Memory B cell (primary cell): ENCODE results near the gene FBXO22.
"Not testable (repeated sequence)": the region's sequence is repeated elsewhere in the genome, so short reads cannot be mapped to it uniquely, and the experiment has no call there.

ENCODE experiments used
- ATAC-seq: fragments of 150-1000 bp; cut with Tn5 transposase; 2 replicates; pipeline ENCODE4 v1.10.0; 2021; ENCODE audit warnings: low read depth, mild to moderate bottlenecking, moderate library complexity
- DNase-seq, 2 donors: peaks; one replicate each; pipeline ENCODE4 v3.0.0; 2022; ENCODE audit warnings: low spot score in 2 of 2
- H3K27ac Mint-ChIP-seq: one replicate; pipeline ENCODE4 v1.8.0; 2022; ENCODE audit warnings: mild to moderate bottlenecking, moderate library complexity, mixed read lengths
- H3K27me3 Mint-ChIP-seq: one replicate; pipeline ENCODE4 v1.8.0; 2022; ENCODE audit warnings: mixed read lengths
- H3K36me3 Mint-ChIP-seq: one replicate; pipeline ENCODE4 v1.8.0; 2022; ENCODE audit warnings: mild to moderate bottlenecking, mixed read lengths
- H3K4me1 Mint-ChIP-seq: one replicate; pipeline ENCODE4 v1.8.0; 2022; ENCODE audit warnings: mixed read lengths
- H3K4me3 Mint-ChIP-seq: one replicate; pipeline ENCODE4 v1.8.0; 2022; ENCODE audit warnings: mild to moderate bottlenecking, moderate library complexity, mixed read lengths
- H3K9me3 Mint-ChIP-seq: one replicate; pipeline ENCODE4 v1.8.0; 2022; ENCODE audit warnings: mixed read lengths

FBXO22 gene

DNA sequence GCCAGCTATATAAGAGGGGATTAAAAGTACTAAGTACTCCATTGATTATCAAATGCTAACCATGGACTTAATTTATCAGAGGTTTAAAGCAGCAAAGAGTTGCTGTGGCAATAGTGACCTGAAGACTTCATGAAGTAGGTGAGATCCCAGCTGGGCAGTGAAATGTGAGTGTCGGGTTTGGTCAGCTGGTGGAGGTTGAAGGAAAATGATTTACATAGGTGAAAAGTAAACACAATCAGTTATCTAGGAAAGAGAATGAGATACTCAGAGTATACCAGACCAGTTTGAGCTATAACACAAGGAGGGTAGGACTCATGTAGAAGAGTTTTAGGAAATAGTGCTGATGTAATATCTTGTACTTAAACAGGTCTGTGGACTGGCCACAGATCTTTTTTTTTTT, 16.5 kb upstream of the FBXO22 start:
- ATAC-seq (no peak), DNase-seq (no peak)
- no peak overlapping the region for H3K27ac Mint-ChIP-seq
- no peaks in the 10 kb centered on the region for H3K4me1 Mint-ChIP-seq
- H3K27me3 Mint-ChIP-seq, result no peaks in the 10 kb centered on the region
- H3K9me3 Mint-ChIP-seq, result no peaks in the 10 kb centered on the region
- peaks cover 22% of the 10 kb centered on the region for H3K36me3 Mint-ChIP-seq
- no peak overlapping the region for H3K4me3 Mint-ChIP-seq

- DNase-seq (no peak), ATAC-seq (no peak)
- no peaks in the 10 kb centered on the region for H3K27me3 Mint-ChIP-seq
- H3K9me3 Mint-ChIP-seq, result no peaks in the 10 kb centered on the region
- no peaks in the 10 kb centered on the region for H3K4me1 Mint-ChIP-seq
- H3K36me3 Mint-ChIP-seq, result peaks cover 21% of the 10 kb centered on the region
- H3K4me3 Mint-ChIP-seq, result no peak overlapping the region
- no peak overlapping the region for H3K27ac Mint-ChIP-seq
Measured at GRCh38 chr15:75891895-75892294, 11.8 kb upstream of the FBXO22 start.

GRCh38 chr15:75895731-75896130, 7.9 kb upstream of the FBXO22 start:
- H3K36me3 Mint-ChIP-seq, result peaks cover 9% of the 10 kb centered on the region
- no peaks in the 10 kb centered on the region for H3K9me3 Mint-ChIP-seq
- no peak overlapping the region for H3K4me3 Mint-ChIP-seq
- ATAC-seq (no peak), DNase-seq (no peak)
- no peaks in the 10 kb centered on the region for H3K4me1 Mint-ChIP-seq
- no peaks in the 10 kb centered on the region for H3K27me3 Mint-ChIP-seq
- no peak overlapping the region for H3K27ac Mint-ChIP-seq

DNA sequence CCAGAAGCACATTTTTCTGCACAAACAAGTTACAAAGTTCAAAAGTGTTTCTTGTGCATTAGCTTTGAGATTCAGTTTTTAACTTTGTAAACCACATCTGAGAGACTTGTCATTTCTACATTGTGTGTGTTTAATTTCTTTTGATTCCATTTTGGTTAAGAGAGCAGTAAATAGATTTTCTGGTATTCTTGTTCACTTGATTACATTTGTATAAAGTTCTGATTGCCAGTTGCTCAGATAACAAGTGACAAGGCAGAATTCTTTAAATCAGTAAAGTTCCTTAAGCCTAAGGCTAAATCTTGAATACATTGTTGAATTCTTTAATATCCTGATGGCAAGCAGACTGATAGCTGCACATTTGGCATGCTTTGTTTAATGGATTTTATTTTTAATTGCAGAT, 3.1 kb upstream of the FBXO22 start:
- DNase-seq (no peak), ATAC-seq (no peak)
- Mint-ChIP-seq H3K4me1 (peaks cover 8% of the 10 kb centered on the region), H3K27ac (no peak overlapping the region), H3K36me3 (peaks cover 4% of the 10 kb centered on the region), H3K9me3 (no peaks in the 10 kb centered on the region), H3K4me3 (no peak overlapping the region), H3K27me3 (no peaks in the 10 kb centered on the region)

DNA sequence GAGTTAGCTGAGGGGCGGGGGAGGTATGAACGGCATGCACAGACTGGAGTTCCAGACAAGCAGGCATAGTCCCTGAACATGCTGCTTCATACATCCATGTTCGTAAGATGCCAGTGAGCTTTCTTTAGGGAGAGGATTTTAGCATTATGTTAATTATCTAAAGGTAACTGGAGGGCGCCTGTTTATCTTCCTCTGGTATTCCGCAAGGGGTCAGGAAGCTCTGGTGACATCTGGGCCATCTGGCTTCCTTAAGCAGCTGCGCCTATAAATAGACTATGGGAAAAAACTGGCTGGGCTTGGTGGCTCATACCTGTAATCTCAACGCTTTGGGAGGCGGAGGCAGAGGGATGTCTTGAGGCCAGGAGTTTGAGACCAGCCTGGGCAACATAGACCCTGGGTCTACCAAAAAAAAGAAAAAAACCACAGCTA, 1.5 kb upstream of the FBXO22 start:
- peaks cover 2% of the 10 kb centered on the region for H3K36me3 Mint-ChIP-seq

DNA sequence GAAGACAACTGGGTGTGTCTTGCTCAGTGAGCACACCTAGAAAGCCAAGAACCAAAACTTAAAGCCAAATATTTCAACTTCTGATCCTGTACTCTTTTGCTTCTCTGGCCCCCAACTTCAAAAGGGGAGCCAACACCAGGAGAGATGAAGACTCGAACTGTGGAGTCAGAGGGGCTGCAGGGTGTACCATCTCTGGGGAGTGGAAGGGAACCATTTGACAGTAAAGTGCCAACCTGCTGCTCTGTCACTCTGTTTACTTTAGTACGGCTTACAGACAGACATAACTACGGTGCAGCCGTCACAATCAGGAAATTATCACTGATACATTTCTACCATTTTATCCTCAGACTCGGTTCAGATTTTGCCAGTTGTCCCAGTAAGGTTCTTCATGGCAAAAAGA, 1.6 kb downstream of the FBXO22 start:
- peaks cover 17% of the 10 kb centered on the region for H3K4me1 Mint-ChIP-seq
- ATAC-seq (no peak), DNase-seq (no peak)
- peak overlapping the region; percentile 81 for H3K27ac Mint-ChIP-seq
- H3K36me3 Mint-ChIP-seq, result peaks cover 9% of the 10 kb centered on the region
- H3K9me3 Mint-ChIP-seq, result no peaks in the 10 kb centered on the region
- H3K4me3 Mint-ChIP-seq, result peak overlapping the region; percentile 99
- H3K27me3 Mint-ChIP-seq, result no peaks in the 10 kb centered on the region

More for the DNA sequence above, 1.5 kb upstream of the FBXO22 start:
- no peaks in the 10 kb centered on the region for H3K27me3 Mint-ChIP-seq
- H3K27ac Mint-ChIP-seq, result peak overlapping the region; percentile 18
- ATAC-seq, result no peak
- DNase-seq, result no peak
- peak overlapping the region; percentile 68 for H3K4me3 Mint-ChIP-seq
- H3K9me3 Mint-ChIP-seq, result no peaks in the 10 kb centered on the region
- H3K4me1 Mint-ChIP-seq, result peaks cover 8% of the 10 kb centered on the region

DNA sequence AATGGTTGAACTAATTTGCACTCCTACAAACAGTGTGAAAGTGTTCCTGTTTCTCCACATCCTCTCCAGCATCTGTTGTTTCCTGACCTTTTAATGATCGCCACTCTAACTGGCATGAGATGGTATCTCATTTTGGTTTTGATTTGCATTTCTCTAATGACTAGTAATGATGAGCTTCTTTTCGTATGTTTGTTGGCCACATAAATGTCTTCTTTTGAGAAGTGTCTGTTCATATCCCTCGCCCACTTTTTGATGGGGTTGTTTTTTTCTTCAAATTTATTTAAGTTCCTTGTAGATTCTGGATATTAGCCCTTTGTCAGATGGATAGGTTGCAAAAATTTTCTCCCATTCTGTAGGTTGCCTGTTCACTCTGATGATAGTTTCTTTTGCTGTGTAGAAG, 6.7 kb downstream of the FBXO22 start:
- H3K36me3 Mint-ChIP-seq, result peaks cover 49% of the 10 kb centered on the region
- ATAC-seq, H3K27me3 Mint-ChIP-seq, H3K4me3 Mint-ChIP-seq, H3K9me3 Mint-ChIP-seq, H3K27ac Mint-ChIP-seq, DNase-seq: not testable (repeated sequence)
- peaks cover 22% of the 10 kb centered on the region for H3K4me1 Mint-ChIP-seq

GRCh38 chr15:75916978-75917377, 13.3 kb downstream of the FBXO22 start:
- peaks cover 3% of the 10 kb centered on the region for H3K9me3 Mint-ChIP-seq
- no peaks in the 10 kb centered on the region for H3K27me3 Mint-ChIP-seq
- DNase-seq, result no peak
- no peak for ATAC-seq
- H3K27ac Mint-ChIP-seq, result no peak overlapping the region
- H3K4me1 Mint-ChIP-seq, result peaks cover 6% of the 10 kb centered on the region
- H3K36me3 Mint-ChIP-seq, result peaks cover 37% of the 10 kb centered on the region
- H3K4me3 Mint-ChIP-seq, result no peak overlapping the region

GRCh38 chr15:75918135-75918534, 14.5 kb downstream of the FBXO22 start:
- H3K4me1 Mint-ChIP-seq, result peaks cover 7% of the 10 kb centered on the region
- no peak overlapping the region for H3K4me3 Mint-ChIP-seq
- peaks cover 33% of the 10 kb centered on the region for H3K36me3 Mint-ChIP-seq
- no peak overlapping the region for H3K27ac Mint-ChIP-seq
- DNase-seq (no peak), ATAC-seq (no peak)
- no peaks in the 10 kb centered on the region for H3K9me3 Mint-ChIP-seq
- no peaks in the 10 kb centered on the region for H3K27me3 Mint-ChIP-seq

- ATAC-seq, result no peak
- Mint-ChIP-seq H3K4me3 (no peak overlapping the region), H3K4me1 (peaks cover 14% of the 10 kb centered on the region), H3K27ac (no peak overlapping the region), H3K27me3 (no peaks in the 10 kb centered on the region), H3K36me3 (peaks cover 26% of the 10 kb centered on the region), H3K9me3 (no peaks in the 10 kb centered on the region)
- DNase-seq, result no peak
Measured at GRCh38 chr15:75920079-75920478, 16.4 kb downstream of the FBXO22 start.

GRCh38 chr15:75921732-75922703, 18.3 kb downstream of the FBXO22 start:
- ATAC-seq (no peak), DNase-seq (no peak)
- peaks cover 27% of the 10 kb centered on the region for H3K4me1 Mint-ChIP-seq
- H3K9me3 Mint-ChIP-seq, result no peaks in the 10 kb centered on the region
- H3K27me3 Mint-ChIP-seq, result no peaks in the 10 kb centered on the region
- no peak overlapping the region for H3K4me3 Mint-ChIP-seq
- H3K36me3 Mint-ChIP-seq, result peaks cover 36% of the 10 kb centered on the region
- no peak overlapping the region for H3K27ac Mint-ChIP-seq

GRCh38 chr15:75923756-75924155, 20.1 kb downstream of the FBXO22 start:
- no peak for ATAC-seq
- no peaks in the 10 kb centered on the region for H3K9me3 Mint-ChIP-seq
- H3K4me1 Mint-ChIP-seq, result peaks cover 42% of the 10 kb centered on the region
- no peak overlapping the region for H3K4me3 Mint-ChIP-seq
- no peak for DNase-seq
- H3K27me3 Mint-ChIP-seq, result no peaks in the 10 kb centered on the region
- no peak overlapping the region for H3K27ac Mint-ChIP-seq
- H3K36me3 Mint-ChIP-seq, result peaks cover 29% of the 10 kb centered on the region

DNA sequence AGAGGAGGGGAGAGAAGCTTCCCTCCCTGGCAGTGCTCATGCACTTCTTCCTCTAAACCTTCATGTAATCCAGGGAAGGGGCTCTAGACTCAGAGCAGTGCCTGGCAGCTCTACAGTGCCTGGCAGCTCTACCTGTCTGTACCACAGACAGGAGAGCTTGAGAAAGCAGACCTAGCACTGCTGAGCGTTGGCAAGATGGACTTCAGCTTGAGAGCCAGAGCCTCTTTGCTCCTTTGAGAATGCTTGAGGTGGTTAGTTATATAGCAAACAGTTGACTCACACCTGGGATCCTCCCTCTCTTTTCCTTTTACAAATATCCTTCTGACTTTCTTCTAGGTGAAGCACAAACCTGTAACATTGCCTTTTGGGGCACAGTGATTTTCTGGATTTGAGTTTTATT, 20.9 kb downstream of the FBXO22 start:
- DNase-seq (no peak), ATAC-seq (no peak)
- Mint-ChIP-seq H3K36me3 (peaks cover 29% of the 10 kb centered on the region), H3K27ac (no peak overlapping the region), H3K9me3 (no peaks in the 10 kb centered on the region), H3K27me3 (no peaks in the 10 kb centered on the region), H3K4me3 (no peak overlapping the region), H3K4me1 (peaks cover 42% of the 10 kb centered on the region)

DNA sequence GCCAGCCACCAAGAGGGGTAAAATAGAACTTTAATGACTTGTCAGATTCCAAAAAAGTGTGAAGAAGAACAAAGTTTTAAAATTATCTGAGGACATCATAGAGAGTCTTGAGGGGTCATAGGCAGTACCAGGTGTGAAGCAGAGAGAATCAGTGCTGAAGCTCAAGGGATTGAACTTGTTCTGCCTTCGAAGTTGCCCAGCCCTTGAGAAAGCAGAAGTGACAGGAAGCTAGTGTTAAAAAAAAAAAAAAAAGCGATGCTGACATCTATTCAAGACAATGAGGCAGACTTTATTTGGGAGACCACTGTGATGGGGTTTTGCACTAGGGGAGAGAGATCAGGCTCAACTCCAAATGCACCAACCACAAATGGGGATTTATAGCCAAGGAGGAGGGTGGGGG, 21.8 kb downstream of the FBXO22 start:
- Mint-ChIP-seq H3K27ac (no peak overlapping the region), H3K27me3 (no peaks in the 10 kb centered on the region)

DNA sequence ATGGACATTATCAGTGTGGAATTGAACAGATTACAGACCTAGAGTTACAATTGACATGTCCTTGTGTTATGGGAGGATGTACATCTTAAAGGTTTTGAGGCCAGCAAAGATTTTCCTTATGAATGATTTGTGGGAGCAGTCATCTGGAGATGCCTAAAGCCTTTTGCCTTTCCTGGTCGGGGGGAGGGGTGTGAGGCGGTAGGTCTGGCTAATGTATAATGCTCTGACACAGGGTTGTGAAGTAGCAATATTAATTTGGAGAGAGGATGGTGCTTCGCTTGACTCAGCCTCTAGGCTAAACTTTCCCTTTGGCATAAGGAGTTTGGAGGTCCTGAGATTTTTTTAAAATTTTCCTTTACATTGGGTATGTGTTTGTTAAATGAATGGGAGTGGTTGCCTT, 23.3 kb downstream of the FBXO22 start:
- ATAC-seq, result no peak
- peak overlapping the region; percentile 3 for H3K27ac Mint-ChIP-seq
- no peaks in the 10 kb centered on the region for H3K27me3 Mint-ChIP-seq
- no peaks in the 10 kb centered on the region for H3K9me3 Mint-ChIP-seq
- peaks cover 37% of the 10 kb centered on the region for H3K36me3 Mint-ChIP-seq
- H3K4me3 Mint-ChIP-seq, result no peak overlapping the region
- peaks cover 42% of the 10 kb centered on the region for H3K4me1 Mint-ChIP-seq
- DNase-seq, result no peak

More for the DNA sequence above, 21.8 kb downstream of the FBXO22 start:
- DNase-seq (no peak), ATAC-seq (peak; percentile 68)
- Mint-ChIP-seq H3K4me3 (no peak overlapping the region), H3K4me1 (peaks cover 42% of the 10 kb centered on the region), H3K9me3 (no peaks in the 10 kb centered on the region), H3K36me3 (peaks cover 30% of the 10 kb centered on the region)
